Skin epidermis (tissue), 12 donors: ENCODE measurements around the gene CDH18.

Source experiments
- H3K27ac ChIP-seq, 21 experiments: fragments of 200-600 bp; sonication (generic) in 11 of 21; one replicate each; pipeline ENCODE4 v1.5.0; 2020; ENCODE audit warnings: mild to moderate bottlenecking in 3 of 21, inconsistent platforms in 2 of 21, moderate library complexity in 2 of 21
- H3K4me3 ChIP-seq, 7 experiments: fragments of 200-600 bp; sonication (generic) in 2 of 7; one replicate each; pipeline ENCODE4 v1.5.0; 2020; ENCODE audit warnings: inconsistent platforms in 2 of 7, mild to moderate bottlenecking in 2 of 7, moderate library complexity in 1 of 7

Gene CDH18

DNA sequence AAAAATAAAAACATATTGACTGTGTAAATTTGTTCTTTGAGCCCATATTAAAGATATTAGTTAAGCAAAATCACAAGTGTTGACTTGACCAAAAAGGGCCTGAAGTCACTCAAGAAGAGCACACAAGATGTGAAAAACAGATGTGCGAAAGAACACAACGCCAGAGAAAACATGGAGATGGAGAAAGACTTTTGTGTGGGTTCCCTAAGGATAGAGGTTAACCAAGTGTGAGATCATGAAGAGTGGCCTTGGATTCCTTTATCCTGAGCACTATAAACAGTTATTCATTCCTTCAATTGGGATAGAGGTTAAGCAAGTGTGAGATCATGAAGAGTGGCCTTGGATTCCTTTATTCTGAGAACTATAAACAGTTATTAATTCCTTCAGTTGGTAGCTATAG is 361.8 kb downstream of the CDH18 start:
- Histone ChIP-seq H3K4me3 (no peak overlapping the region), H3K27ac (no peak overlapping the region)

GRCh38 chr5:19625562-19625961 is 362.4 kb downstream of the CDH18 start:
- H3K27ac ChIP-seq: no peak overlapping the region
- no peak overlapping the region for H3K4me3 ChIP-seq

DNA sequence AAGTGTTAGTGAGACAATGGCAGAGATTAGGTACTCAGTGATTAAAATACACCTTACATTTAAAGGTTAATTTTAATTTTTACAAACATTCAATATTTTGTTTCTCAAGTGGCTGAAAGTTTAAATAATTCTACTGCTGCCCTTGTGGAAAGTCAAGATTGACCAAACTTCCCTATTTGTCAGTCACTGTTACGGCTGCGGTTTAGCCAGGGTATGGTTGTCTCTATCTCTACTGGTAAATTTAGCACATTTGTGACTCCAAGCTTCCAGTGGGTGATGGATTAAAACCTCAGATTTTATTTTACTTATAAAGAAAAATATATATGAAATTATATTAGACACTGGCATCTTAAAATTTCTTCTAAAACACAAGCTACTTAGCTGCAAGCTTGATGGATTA is 368.4 kb downstream of the CDH18 start:
- H3K27ac ChIP-seq: no peak overlapping the region

GRCh38 chr5:19616701-19617215 is 371.2 kb downstream of the CDH18 start:
- H3K4me3 ChIP-seq: no peak overlapping the region
- no peak overlapping the region for H3K27ac ChIP-seq

More for the DNA sequence above, 368.4 kb downstream of the CDH18 start:
- no peak overlapping the region for H3K4me3 ChIP-seq

DNA sequence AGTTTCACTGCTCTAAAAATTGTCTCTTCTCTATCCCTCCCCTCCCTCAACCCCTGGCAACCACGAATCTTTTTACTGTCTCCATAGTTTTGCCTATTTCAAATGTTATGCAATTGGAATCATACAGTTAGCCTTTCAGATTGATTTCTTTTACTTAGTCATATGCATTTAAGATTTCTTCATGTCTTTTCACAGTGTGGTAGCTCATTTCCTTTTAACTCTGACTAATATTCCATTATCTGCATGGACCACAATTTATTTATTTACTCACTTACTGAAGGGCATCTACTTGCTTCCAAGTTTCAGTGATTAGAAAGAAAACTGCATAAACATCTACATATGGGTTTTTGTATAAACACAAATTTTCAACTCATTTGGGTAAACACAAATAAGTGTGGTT is 372.3 kb downstream of the CDH18 start:
- Histone ChIP-seq H3K27ac (no peak overlapping the region), H3K4me3 (no peak overlapping the region)

DNA sequence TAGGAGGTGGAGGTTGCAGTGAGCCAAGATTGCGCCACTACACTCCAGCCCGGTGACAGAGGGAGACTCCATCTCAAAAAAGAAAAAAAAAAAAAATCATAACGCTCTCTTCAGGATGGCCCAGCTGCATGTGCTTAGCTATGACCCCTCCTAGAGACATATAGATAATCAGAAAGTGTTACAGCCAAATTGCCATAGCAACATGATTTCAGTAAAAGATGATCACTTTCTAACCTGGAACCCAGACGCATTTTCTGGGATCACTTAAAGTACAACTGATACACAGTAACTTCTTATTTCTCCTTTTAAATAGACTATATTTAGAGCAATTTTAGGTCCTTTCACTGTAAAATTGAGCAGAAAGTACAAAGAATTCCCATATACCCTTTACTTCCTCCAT is 372.9 kb downstream of the CDH18 start:
- Histone ChIP-seq H3K27ac (no peak overlapping the region), H3K4me3 (no peak overlapping the region)

GRCh38 chr5:19608444-19609002 is 379.5 kb downstream of the CDH18 start:
- no peak overlapping the region for H3K27ac ChIP-seq
- H3K4me3 ChIP-seq: no peak overlapping the region

- no peak overlapping the region for H3K4me3 ChIP-seq
- H3K27ac ChIP-seq: no peak overlapping the region
Measured at GRCh38 chr5:19605846-19606407, 382.1 kb downstream of the CDH18 start.

DNA sequence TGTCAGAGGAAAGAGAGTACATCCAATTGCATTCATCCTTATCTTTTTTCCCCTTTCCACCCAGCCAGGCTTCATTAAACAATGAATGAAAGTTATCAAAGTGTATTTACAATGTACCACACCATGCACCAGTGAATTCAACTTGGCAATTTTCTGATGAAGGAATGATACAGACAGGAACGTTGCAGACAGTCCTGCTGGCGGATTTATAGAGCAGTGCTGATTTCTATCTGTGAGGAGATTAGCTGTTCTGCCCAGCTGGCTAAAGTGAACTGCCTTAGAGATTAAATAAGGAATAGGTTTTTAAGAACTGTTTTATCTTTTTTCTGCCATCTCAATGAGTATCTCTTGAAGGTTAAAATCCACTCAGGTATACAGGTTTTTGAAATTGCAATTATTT is 403.9 kb downstream of the CDH18 start:
- Histone ChIP-seq H3K27ac (no peak overlapping the region), H3K4me3 (no peak overlapping the region)

DNA sequence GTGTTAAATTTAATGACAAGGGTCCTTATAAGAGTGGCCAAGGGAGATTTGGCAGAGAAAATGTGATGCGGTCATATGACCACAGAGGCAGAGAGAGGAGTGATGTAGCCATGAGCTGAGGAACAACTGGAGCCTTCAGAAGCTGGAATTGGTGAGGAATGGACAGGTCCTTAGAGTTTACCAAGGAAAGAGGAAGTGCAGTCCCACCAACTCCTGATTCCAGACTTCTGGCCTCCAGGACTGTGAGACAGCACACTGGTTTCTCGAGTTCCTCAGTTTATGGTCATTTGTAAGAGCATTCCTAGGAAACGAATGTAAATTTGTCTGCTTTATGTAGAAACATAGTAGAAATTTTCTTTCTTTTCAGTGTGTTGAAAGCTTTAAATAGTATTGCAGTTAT is 410.1 kb downstream of the CDH18 start:
- no peak overlapping the region for H3K4me3 ChIP-seq
- no peak overlapping the region for H3K27ac ChIP-seq

GRCh38 chr5:19568004-19568403 is 420.0 kb downstream of the CDH18 start:
- H3K27ac ChIP-seq: no peak overlapping the region
- H3K4me3 ChIP-seq: no peak overlapping the region

GRCh38 chr5:19565466-19565865 is 422.5 kb downstream of the CDH18 start:
- Histone ChIP-seq H3K27ac (no peak overlapping the region), H3K4me3 (no peak overlapping the region)

DNA sequence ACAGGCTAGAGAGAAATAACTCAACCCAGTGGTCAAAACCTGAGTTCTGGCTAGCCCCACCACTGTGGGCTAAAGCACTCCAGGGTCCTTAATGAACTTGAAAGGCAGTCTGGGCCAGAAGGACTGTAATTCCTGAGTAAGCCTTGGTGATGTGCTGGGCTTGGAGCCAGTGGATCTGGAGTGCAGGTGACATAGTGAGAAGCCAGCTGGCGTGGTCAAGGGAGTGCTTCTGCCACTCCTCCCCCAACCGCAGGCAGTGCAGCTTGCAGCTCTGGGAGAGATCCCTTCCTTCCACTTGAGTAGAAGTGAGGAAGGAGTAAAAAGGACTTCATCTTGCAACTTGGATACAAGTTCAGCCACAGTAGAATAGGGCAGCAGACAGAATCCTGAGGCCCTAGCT is 424.0 kb downstream of the CDH18 start:
- Histone ChIP-seq H3K27ac (no peak overlapping the region), H3K4me3 (no peak overlapping the region)

DNA sequence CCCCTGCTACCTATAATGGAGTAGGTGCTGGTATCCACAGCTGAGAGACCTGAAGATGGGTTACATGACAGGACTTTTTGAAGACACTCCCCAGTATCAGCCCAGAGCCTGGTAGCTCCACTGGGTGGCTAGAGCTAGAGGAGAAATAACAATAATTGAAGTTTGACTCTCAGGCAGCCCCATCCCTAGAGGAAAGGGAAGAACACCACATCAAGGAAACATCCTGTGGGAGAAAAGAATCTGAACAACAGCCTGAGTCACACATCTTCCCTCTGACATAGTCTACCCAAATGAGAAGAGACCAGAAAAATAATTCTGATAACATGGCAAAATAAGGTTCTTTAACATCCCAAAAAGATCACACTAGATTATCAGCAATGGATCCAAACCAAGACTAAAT is 432.1 kb downstream of the CDH18 start:
- H3K4me3 ChIP-seq: no peak overlapping the region

GRCh38 chr5:19555436-19555835 is 432.6 kb downstream of the CDH18 start:
- Histone ChIP-seq H3K4me3 (no peak overlapping the region), H3K27ac (no peak overlapping the region)

More for the DNA sequence above, 432.1 kb downstream of the CDH18 start:
- no peak overlapping the region for H3K27ac ChIP-seq

- Histone ChIP-seq H3K4me3 (no peak overlapping the region), H3K27ac (no peak overlapping the region)
Measured at GRCh38 chr5:19554524-19554923, 433.5 kb downstream of the CDH18 start.

DNA sequence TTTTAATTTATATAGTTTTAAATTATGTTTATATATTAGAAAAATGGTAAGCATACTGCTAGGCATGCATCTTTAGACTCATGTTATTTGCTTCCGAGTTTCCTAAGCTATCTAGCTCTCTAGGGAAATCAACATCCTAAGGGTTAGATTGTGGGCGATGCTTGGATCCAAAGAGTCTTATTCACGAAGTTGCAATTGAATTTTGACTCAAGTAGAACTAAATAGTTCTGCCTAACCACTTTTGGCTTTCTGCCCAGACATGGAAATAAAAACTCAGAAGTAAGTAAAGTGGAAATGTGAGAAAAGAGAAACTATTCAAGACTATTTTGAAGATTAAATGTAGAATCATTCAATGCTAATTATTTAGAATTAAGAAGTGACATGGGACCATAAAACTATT is 440.4 kb downstream of the CDH18 start:
- Histone ChIP-seq H3K27ac (no peak overlapping the region), H3K4me3 (no peak overlapping the region)

- H3K27ac ChIP-seq: no peak overlapping the region
- no peak overlapping the region for H3K4me3 ChIP-seq
Measured at GRCh38 chr5:19546521-19546920, 441.5 kb downstream of the CDH18 start.

GRCh38 chr5:19538607-19539006 is 449.4 kb downstream of the CDH18 start:
- H3K4me3 ChIP-seq: no peak overlapping the region

DNA sequence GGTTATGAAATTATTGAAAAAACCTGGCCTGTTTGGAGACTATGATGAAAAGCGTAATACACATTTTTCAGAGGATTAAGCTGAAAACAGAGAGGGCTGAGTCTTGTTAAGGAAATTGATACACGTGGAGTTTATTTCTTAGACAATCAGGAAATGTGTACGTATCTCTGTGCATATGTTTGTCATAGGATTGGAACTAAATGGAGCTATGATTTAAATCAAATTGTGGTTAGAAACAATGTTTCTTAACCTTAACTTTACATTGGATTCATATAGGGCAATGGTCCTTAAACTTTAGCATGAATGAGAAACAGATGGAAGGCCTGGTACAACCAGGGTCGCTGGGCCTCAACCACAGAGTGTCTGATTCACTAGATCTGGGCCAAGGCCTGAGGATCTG is 451.6 kb downstream of the CDH18 start:
- H3K4me3 ChIP-seq: no peak overlapping the region
- no peak overlapping the region for H3K27ac ChIP-seq

More at GRCh38 chr5:19538607-19539006, 449.4 kb downstream of the CDH18 start:
- H3K27ac ChIP-seq: no peak overlapping the region

DNA sequence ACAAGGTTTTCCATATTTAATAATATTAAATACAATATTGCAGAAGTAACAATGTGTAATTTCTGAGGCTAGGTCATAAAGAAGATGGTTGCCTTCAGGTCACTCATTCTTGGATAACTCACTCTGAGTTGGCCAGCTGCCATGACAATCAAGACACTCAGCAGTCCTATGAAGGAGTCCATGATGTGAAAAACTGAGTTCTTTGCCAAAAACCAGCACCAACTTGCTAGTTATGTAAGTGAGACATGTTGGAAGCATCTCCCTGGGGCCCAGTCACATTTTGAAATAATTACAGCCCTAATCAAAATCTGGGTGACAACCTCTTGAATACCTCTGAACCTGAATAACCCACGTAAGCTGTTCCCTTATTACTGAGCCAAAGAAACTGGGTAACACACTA is 453.2 kb downstream of the CDH18 start:
- Histone ChIP-seq H3K4me3 (no peak overlapping the region), H3K27ac (no peak overlapping the region)

DNA sequence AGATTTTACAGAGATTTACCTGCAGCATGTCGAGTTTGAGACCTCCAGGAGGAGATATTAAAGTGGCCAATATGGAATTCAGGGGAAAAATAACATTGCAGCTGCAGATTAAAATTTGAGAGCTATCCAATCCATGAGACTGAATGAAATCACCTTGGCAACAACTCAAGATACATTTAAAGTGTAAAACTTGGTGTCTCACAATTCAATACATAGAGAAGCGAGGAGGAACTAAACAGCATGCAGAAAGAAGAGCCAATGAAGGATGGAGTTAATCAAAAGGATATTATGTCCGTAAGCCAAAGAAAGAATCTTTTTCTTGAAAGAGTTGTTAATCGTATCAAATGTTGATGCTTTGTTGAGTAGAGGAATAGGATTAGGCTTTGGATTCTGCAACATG is 455.1 kb downstream of the CDH18 start:
- no peak overlapping the region for H3K27ac ChIP-seq
- no peak overlapping the region for H3K4me3 ChIP-seq
